HL-60 (cell line): ENCODE results near the gene ANKH.

Experiments used
- GABPA ChIP-seq: IDR thresholded peaks from 2 replicates; pipeline ENCODE4 v1.6.1; 2012; ENCODE audit warnings: low read depth
- POLR2AphosphoS5 ChIP-seq: IDR thresholded peaks from 2 replicates; pipeline ENCODE4 v1.6.1; 2012; ENCODE audit warnings: low read depth
- SPI1 ChIP-seq: IDR thresholded peaks from 2 replicates; pipeline ENCODE4 v1.6.1; 2012; ENCODE audit warnings: low read depth, mild to moderate bottlenecking, borderline replicate concordance
- TF ChIP-seq, protein P1 (sequence below): IDR thresholded peaks from one replicate; pipeline ENCODE4 v1.5.1; 2011; ENCODE audit warnings: low read length, control low read depth, inconsistent platforms; ENCODE audit not compliant: insufficient read depth
- TF ChIP-seq, protein P2 (sequence below): IDR thresholded peaks from 2 replicates; pipeline ENCODE4 v1.6.1; 2012; ENCODE audit warnings: low read depth; ENCODE audit not compliant: insufficient replicate concordance

DNA sequence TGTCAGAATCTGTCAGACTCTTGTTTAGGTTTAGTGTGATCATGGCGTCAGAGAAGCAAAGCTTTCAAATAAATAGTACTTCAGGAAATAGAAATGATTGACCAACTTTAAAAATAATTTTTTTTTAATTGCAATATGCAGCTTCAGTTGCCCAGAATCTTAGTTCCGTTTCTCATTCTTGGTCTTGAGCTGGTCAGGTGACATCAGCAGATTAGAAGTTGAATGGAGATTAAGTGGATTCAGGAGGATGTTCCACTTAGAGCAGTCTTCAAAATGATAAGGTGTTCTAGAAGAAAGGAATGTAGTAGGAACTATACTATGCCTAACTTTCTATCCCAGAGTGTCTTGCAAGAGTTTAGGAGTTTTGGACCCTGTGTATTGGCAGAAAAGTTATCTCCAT is 176.4 kb downstream of the ANKH start:
- TF ChIP-seq, protein P1, sequence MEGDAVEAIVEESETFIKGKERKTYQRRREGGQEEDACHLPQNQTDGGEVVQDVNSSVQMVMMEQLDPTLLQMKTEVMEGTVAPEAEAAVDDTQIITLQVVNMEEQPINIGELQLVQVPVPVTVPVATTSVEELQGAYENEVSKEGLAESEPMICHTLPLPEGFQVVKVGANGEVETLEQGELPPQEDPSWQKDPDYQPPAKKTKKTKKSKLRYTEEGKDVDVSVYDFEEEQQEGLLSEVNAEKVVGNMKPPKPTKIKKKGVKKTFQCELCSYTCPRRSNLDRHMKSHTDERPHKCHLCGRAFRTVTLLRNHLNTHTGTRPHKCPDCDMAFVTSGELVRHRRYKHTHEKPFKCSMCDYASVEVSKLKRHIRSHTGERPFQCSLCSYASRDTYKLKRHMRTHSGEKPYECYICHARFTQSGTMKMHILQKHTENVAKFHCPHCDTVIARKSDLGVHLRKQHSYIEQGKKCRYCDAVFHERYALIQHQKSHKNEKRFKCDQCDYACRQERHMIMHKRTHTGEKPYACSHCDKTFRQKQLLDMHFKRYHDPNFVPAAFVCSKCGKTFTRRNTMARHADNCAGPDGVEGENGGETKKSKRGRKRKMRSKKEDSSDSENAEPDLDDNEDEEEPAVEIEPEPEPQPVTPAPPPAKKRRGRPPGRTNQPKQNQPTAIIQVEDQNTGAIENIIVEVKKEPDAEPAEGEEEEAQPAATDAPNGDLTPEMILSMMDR: no peak
- TF ChIP-seq SPI1 (no peak), POLR2AphosphoS5 (no peak), GABPA (no peak)
- TF ChIP-seq, protein P2, sequence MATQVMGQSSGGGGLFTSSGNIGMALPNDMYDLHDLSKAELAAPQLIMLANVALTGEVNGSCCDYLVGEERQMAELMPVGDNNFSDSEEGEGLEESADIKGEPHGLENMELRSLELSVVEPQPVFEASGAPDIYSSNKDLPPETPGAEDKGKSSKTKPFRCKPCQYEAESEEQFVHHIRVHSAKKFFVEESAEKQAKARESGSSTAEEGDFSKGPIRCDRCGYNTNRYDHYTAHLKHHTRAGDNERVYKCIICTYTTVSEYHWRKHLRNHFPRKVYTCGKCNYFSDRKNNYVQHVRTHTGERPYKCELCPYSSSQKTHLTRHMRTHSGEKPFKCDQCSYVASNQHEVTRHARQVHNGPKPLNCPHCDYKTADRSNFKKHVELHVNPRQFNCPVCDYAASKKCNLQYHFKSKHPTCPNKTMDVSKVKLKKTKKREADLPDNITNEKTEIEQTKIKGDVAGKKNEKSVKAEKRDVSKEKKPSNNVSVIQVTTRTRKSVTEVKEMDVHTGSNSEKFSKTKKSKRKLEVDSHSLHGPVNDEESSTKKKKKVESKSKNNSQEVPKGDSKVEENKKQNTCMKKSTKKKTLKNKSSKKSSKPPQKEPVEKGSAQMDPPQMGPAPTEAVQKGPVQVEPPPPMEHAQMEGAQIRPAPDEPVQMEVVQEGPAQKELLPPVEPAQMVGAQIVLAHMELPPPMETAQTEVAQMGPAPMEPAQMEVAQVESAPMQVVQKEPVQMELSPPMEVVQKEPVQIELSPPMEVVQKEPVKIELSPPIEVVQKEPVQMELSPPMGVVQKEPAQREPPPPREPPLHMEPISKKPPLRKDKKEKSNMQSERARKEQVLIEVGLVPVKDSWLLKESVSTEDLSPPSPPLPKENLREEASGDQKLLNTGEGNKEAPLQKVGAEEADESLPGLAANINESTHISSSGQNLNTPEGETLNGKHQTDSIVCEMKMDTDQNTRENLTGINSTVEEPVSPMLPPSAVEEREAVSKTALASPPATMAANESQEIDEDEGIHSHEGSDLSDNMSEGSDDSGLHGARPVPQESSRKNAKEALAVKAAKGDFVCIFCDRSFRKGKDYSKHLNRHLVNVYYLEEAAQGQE: no peak
